Breast epithelium (tissue), 3 donors: ENCODE measurements around the gene CACNA1B.

Source experiments
- POLR2A ChIP-seq: fragments of 450-650 bp; IDR thresholded peaks from one replicate; pipeline ENCODE4 v1.6.1; 2016; ENCODE audit warnings: antibody characterized with exemption, mild to moderate bottlenecking, moderate library complexity
- POLR2AphosphoS5 ChIP-seq, 3 donors: sonication (generic); formaldehyde crosslinking; IDR thresholded peaks; one replicate each; pipeline ENCODE4 v1.6.1; 2017; ENCODE audit warnings: antibody characterized with exemption in 3 of 3
- TF ChIP-seq, protein P1 (sequence below), 3 donors: fragments of 450-650 bp; IDR thresholded peaks; one replicate each; pipeline ENCODE4 v1.5.1; 2016 to 2017; ENCODE audit warnings: antibody characterized with exemption in 3 of 3, mild to moderate bottlenecking in 3 of 3, moderate library complexity in 3 of 3

DNA sequence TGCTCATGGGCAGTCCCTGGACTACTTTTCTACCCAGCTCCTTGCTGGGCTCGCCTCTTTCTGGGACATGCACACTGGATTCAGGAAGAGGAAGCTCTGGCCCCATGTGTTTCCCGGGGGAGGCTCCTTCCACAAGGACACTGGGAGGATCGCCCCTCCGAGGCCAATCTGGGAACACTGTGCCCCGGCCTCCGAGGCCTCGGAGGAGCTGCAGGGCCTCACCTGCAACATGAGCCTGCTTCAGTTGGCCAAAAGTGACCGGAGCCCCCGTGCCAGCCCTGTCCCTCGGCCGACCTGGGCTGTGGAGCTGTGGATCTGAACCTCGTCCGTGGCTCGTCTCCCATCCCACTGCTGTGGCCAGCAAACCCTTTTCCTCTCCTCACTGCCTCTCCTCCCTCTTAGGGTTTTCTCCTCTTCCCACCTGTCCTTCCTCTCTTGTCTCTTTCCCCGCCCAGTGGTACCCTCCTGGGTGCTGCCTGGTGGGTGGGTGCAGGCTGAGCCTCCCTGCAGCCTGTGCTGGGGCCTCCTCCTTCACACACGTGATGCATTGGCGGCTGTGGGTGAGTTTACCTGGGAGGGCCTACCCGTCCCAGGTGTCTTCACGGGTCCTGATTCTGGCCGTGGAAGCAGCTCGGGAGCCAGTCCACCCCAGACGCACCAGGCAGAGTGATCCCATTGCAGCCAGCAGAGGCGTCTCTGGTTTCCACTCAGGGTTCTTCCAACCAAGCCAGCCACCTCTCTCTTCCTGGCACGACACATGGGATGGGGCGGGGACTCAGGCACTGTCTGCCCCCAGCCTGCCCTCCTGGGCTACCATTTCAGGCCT, 241.8 kb downstream of the CACNA1B start:
- TF ChIP-seq, protein P1, sequence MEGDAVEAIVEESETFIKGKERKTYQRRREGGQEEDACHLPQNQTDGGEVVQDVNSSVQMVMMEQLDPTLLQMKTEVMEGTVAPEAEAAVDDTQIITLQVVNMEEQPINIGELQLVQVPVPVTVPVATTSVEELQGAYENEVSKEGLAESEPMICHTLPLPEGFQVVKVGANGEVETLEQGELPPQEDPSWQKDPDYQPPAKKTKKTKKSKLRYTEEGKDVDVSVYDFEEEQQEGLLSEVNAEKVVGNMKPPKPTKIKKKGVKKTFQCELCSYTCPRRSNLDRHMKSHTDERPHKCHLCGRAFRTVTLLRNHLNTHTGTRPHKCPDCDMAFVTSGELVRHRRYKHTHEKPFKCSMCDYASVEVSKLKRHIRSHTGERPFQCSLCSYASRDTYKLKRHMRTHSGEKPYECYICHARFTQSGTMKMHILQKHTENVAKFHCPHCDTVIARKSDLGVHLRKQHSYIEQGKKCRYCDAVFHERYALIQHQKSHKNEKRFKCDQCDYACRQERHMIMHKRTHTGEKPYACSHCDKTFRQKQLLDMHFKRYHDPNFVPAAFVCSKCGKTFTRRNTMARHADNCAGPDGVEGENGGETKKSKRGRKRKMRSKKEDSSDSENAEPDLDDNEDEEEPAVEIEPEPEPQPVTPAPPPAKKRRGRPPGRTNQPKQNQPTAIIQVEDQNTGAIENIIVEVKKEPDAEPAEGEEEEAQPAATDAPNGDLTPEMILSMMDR (IDR thresholded peaks at IDR 0.05): no peak
- TF ChIP-seq POLR2A: no peak
- TF ChIP-seq POLR2AphosphoS5 (IDR thresholded peaks at IDR 0.05): no peak
